ENCODE data around the gene EMP3. TPM values are rescaled to one million over a fixed set of nuclear protein-coding genes. Genes with fewer than 3 reads are reported as not detected.

The EMP3 gene
- total and polyA plus RNA-seq, 9 of the 15 experiments (the other 6 are each of a cell fraction or from before 2014, with no cell fraction given) = 123 to 386 (median 296) TPM

DNA sequence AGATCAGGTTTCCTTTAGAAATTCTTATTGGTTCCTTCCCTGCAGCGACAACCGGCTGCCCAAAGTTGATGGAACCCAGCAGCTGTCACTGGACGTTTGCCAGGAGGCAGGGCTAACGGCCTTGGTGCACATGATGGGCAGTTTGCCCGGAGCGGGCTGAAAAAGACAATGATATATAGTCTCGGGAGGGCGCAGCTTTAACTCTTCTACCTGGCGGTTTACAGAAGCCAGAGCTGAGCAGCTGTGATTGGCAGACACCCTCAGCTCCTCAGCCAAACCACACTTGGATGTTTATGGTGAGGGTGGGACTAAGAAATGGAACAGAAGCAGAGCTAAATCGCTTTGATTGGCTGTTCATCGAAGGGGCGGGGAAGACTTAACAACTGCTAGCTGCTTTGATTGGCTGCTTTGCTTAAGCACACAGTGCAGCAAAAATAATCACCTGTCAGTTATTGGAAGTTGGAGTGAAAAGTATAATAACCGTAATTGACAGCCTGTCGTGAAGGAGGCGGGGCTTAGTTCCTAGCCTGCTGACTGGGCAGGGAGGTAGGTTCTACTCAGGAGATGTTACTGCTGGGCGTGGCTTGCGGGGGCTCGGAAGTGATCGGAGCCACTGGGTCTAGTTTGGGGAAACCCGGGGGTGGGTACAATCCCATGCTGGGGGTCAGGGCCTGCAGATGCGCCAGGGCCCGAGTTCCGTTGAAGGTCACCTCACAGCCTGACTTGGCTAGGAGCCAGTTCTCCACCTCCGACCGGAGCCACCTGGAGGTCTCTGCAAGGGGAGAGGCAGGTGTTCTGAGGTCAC lies 7.5 kb downstream of the EMP3 start (continued):
- TF ChIP-seq ZNF318 (IDR thresholded peaks at IDR 0.05; ENCODE audit: borderline replicate concordance in 1 of 2, low read depth in 1 of 2) (peak in 1 of 2 experiments; percentile 74; a peak in 2 of 4 replicates), ZNF644 (tag; IDR thresholded peaks at IDR 0.05; ENCODE audit: low read depth) (no peak), HMGN3 (IDR thresholded peaks at IDR 0.05; ENCODE audit: borderline replicate concordance, extremely low read depth, insufficient read length, low read depth, low read length) (no peak), FOXA3 (CRISPR knock-in tag; conservative IDR thresholded peaks at IDR 0.05 in 1 of 2, IDR thresholded peaks at IDR 0.05 in 1 of 2) (peak in 1 of 2 experiments; percentile 16; a peak in 1 of 4 replicates), ZNF57 (CRISPR knock-in tag; IDR thresholded peaks at IDR 0.05) (no peak), ATF3 (IDR thresholded peaks at IDR 0.05) (no peak), ATF3 (CRISPR knock-in tag; conservative IDR thresholded peaks at IDR 0.05) (0 out of 2 replicates have a peak, but pooled peaks have one; percentile 70), CHD2 (IDR thresholded peaks at IDR 0.05; ENCODE audit: low read depth, low read length) (0 out of 2 replicates have a peak, but pooled peaks have one; percentile 41), ATF1 (CRISPR knock-in tag; IDR thresholded peaks at IDR 0.05) (no peak), ATF1 (tag; IDR thresholded peaks at IDR 0.05) (peak; percentile 75), HDAC2 (IDR thresholded peaks at IDR 0.05) (peak; percentile 15; the same call in 1 of the 2 replicates), ZNF76 (CRISPR knock-in tag; IDR thresholded peaks at IDR 0.05; ENCODE audit: borderline replicate concordance) (no peak), MTF1 (CRISPR knock-in tag; IDR thresholded peaks at IDR 0.05; ENCODE audit: borderline replicate concordance) (no peak), SRSF3 (IDR thresholded peaks at IDR 0.05; ENCODE audit: insufficient read depth, low read length) (0 out of 2 replicates have a peak, but pooled peaks have one; percentile 65), ZNF778 (CRISPR knock-in tag; IDR thresholded peaks at IDR 0.05) (no peak), MAFG (tag; conservative IDR thresholded peaks at IDR 0.05) (peak; percentile 35)
- TF ChIP-seq, protein P1, sequence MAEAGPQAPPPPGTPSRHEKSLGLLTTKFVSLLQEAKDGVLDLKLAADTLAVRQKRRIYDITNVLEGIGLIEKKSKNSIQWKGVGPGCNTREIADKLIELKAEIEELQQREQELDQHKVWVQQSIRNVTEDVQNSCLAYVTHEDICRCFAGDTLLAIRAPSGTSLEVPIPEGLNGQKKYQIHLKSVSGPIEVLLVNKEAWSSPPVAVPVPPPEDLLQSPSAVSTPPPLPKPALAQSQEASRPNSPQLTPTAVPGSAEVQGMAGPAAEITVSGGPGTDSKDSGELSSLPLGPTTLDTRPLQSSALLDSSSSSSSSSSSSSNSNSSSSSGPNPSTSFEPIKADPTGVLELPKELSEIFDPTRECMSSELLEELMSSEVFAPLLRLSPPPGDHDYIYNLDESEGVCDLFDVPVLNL (CRISPR knock-in tag; IDR thresholded peaks at IDR 0.05; ENCODE audit: low read depth) = no peak

All from K562 (cell line).